WTC11 (cell line): ENCODE results near the gene ATP4A. TPM values are rescaled to one million over a fixed set of nuclear protein-coding genes. Genes with fewer than 3 reads are reported as not detected.

Experiments used
- ATAC-seq: fragments of 200-7000 bp; cut with Tn5 transposase; 2 replicates; pipeline ENCODE4 v1.10.0; 2021; ENCODE audit warnings: mild to moderate bottlenecking, moderate library complexity
- CTCF ChIA-PET: fragments of 300-600 bp; sonication (Branson Sonifier 250); formaldehyde crosslinking; loops from one replicate; lab custom pipeline; 2021; ENCODE audit warnings: antibody characterized with exemption; lab: Charles Lee
- POLR2A ChIA-PET: fragments of 350-600 bp; sonication (Branson Sonifier 250); formaldehyde crosslinking; loops from one replicate; lab custom pipeline; 2021; ENCODE audit warnings: antibody characterized with exemption; lab: Charles Lee
- DNase-seq: peaks from one replicate; pipeline ENCODE4 v3.0.0; 2021; ENCODE audit warnings: low spot score
- H3K27ac Mint-ChIP-seq: 2 replicates; pipeline ENCODE4 v1.8.0; 2021; ENCODE audit warnings: mixed read lengths
- H3K27me3 Mint-ChIP-seq: 2 replicates; pipeline ENCODE4 v1.8.0; 2021; ENCODE audit warnings: low read depth, mild to moderate bottlenecking, moderate library complexity, mixed read lengths
- H3K36me3 Mint-ChIP-seq: 2 replicates; pipeline ENCODE4 v1.8.0; 2021; ENCODE audit warnings: mixed read lengths
- H3K4me1 Mint-ChIP-seq: 2 replicates; pipeline ENCODE4 v1.8.0; 2022; ENCODE audit warnings: mixed read lengths
- H3K4me3 Mint-ChIP-seq: 2 replicates; pipeline ENCODE4 v1.8.0; 2021; ENCODE audit warnings: mild to moderate bottlenecking, moderate library complexity, mixed read lengths
- H3K9me3 Mint-ChIP-seq: 2 replicates; pipeline ENCODE4 v1.8.0; 2021; ENCODE audit warnings: mixed read lengths
- ETV6 ChIP-seq: sonication (generic); formaldehyde crosslinking; IDR thresholded peaks from 2 replicates; pipeline ENCODE4 v1.8.1; 2022; ENCODE audit warnings: mild to moderate bottlenecking, missing genetic modification reagents
- FOXK1 ChIP-seq: sonication (generic); formaldehyde crosslinking; IDR thresholded peaks from 2 replicates; pipeline ENCODE4 v1.8.0; 2022; ENCODE audit warnings: mild to moderate bottlenecking, moderate library complexity, missing genetic modification reagents
- GTF2I ChIP-seq: fragments of 250-450 bp; sonication (Bioruptor Pico); conservative IDR thresholded peaks from 2 replicates; pipeline ENCODE4 v1.4.0; 2021; ENCODE audit warnings: mild to moderate bottlenecking
- HMGA2 ChIP-seq: fragments of 250-450 bp; sonication (Bioruptor Pico); IDR thresholded peaks from 2 replicates; pipeline ENCODE4 v1.4.0; 2021; ENCODE audit warnings: mild to moderate bottlenecking, moderate library complexity
- IRF2 ChIP-seq: sonication (generic); formaldehyde crosslinking; IDR thresholded peaks from 2 replicates; pipeline ENCODE4 v1.8.0; 2022; ENCODE audit warnings: low read depth, missing genetic modification reagents, borderline replicate concordance
- SOX15 ChIP-seq: fragments of 250-450 bp; sonication (Bioruptor Pico); IDR thresholded peaks from 2 replicates; pipeline ENCODE4 v1.9.0; 2021; ENCODE audit warnings: mild to moderate bottlenecking
- TCF7 ChIP-seq: sonication (generic); formaldehyde crosslinking; IDR thresholded peaks from 2 replicates; pipeline ENCODE4 v1.8.0; 2022; ENCODE audit warnings: mild to moderate bottlenecking, low read depth, missing genetic modification reagents, moderate library complexity
- TEAD1 ChIP-seq: sonication (generic); formaldehyde crosslinking; IDR thresholded peaks from 2 replicates; pipeline ENCODE4 v1.8.0; 2022; ENCODE audit warnings: mild to moderate bottlenecking, missing genetic modification reagents
- ZNF121 ChIP-seq: sonication (generic); formaldehyde crosslinking; IDR thresholded peaks from 2 replicates; pipeline ENCODE4 v1.8.0; 2023; ENCODE audit warnings: missing genetic modification reagents
- ZNF219 ChIP-seq: sonication (generic); formaldehyde crosslinking; IDR thresholded peaks from 2 replicates; pipeline ENCODE4 v1.8.0; 2023; ENCODE audit warnings: missing genetic modification reagents, mild to moderate bottlenecking, borderline replicate concordance
- ZNF232 ChIP-seq: sonication (generic); formaldehyde crosslinking; IDR thresholded peaks from 2 replicates; pipeline ENCODE4 v1.8.0; 2022; ENCODE audit warnings: mild to moderate bottlenecking, missing genetic modification reagents
- ZNF263 ChIP-seq: sonication (generic); formaldehyde crosslinking; IDR thresholded peaks from 2 replicates; pipeline ENCODE4 v1.8.1; 2022; ENCODE audit warnings: low read depth, mild to moderate bottlenecking, moderate library complexity, missing genetic modification reagents
- ZNF416 ChIP-seq: fragments of 250-450 bp; sonication (Bioruptor Pico); IDR thresholded peaks from 2 replicates; pipeline ENCODE4 v1.9.0; 2021; ENCODE audit warnings: mild to moderate bottlenecking, inconsistent platforms
- total RNA-seq: library from RNA; stranded (reverse); gene quantifications from 3 replicates; pipeline ENCODE4 v1.2.3, GENCODE V29; 2021
- TF ChIP-seq, protein P1 (sequence below): sonication (generic); formaldehyde crosslinking; IDR thresholded peaks from 2 replicates; pipeline ENCODE4 v1.8.0; 2022; ENCODE audit warnings: mild to moderate bottlenecking, missing genetic modification reagents
- TF ChIP-seq, protein P2 (sequence below): sonication (generic); formaldehyde crosslinking; IDR thresholded peaks from 2 replicates; pipeline ENCODE4 v1.8.0; 2022; ENCODE audit warnings: mild to moderate bottlenecking, missing genetic modification reagents
- TF ChIP-seq, protein P3 (sequence below): sonication (generic); formaldehyde crosslinking; IDR thresholded peaks from 2 replicates; pipeline ENCODE4 v1.8.1; 2022; ENCODE audit warnings: mild to moderate bottlenecking, missing genetic modification reagents, moderate library complexity, borderline replicate concordance
- TF ChIP-seq, protein P4 (sequence below): sonication (generic); formaldehyde crosslinking; IDR thresholded peaks from 2 replicates; pipeline ENCODE4 v1.8.1; 2023; ENCODE audit warnings: mild to moderate bottlenecking, missing genetic modification reagents, borderline replicate concordance
- TF ChIP-seq, protein P5 (sequence below): sonication (generic); formaldehyde crosslinking; IDR thresholded peaks from 2 replicates; pipeline ENCODE4 v1.8.0; 2023; ENCODE audit warnings: mild to moderate bottlenecking, missing genetic modification reagents
- TF ChIP-seq, protein P6 (sequence below): fragments of 250-450 bp; sonication (Bioruptor Pico); IDR thresholded peaks from 2 replicates; pipeline ENCODE4 v1.9.0; 2021; ENCODE audit warnings: moderate library complexity, mild to moderate bottlenecking, inconsistent platforms, borderline replicate concordance

The ATP4A gene
- total RNA-seq, 1 experiment from 2014 or later, result 0.59 TPM

DNA sequence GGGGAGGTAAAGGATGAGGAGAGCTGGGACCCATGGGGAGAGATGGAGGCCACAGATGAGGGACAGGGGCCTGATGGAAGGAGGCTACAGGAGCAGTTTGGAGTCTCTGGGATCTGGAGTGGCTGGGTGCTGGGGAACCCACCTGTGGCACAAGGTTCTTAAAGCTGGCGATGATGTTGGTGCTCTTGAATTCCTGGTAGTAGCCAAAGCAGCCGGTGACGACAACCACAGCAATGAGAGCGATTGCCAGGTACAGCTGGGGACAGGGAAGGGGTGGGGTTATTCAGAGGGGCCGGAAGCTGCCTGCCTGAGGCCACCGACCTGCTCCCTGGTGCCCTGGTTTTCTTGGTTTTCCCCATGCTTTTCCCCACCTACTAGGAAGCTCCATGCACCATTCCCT, 2.8 kb downstream of the ATP4A start:
- H3K9me3 Mint-ChIP-seq, result no peaks in the 10 kb centered on the region
- H3K36me3 Mint-ChIP-seq, result no peaks in the 10 kb centered on the region
- peaks cover 11% of the 10 kb centered on the region for H3K4me1 Mint-ChIP-seq
- H3K27me3 Mint-ChIP-seq, result peaks cover 54% of the 10 kb centered on the region
- no peak overlapping the region for H3K4me3 Mint-ChIP-seq
- ATAC-seq (no peak), DNase-seq (no peak)
- TF ChIP-seq IRF2 (CRISPR knock-in tag) (no peak), ZNF416 (CRISPR knock-in tag) (no peak), GTF2I (CRISPR knock-in tag) (no peak), ZNF219 (no peak), FOXK1 (CRISPR knock-in tag) (no peak), TEAD1 (CRISPR knock-in tag) (no peak), ZNF232 (CRISPR knock-in tag) (no peak), ETV6 (no peak), HMGA2 (CRISPR knock-in tag) (no peak), ZNF121 (CRISPR knock-in tag) (no peak), TCF7 (CRISPR knock-in tag) (no peak)
- TF ChIP-seq, protein P1, sequence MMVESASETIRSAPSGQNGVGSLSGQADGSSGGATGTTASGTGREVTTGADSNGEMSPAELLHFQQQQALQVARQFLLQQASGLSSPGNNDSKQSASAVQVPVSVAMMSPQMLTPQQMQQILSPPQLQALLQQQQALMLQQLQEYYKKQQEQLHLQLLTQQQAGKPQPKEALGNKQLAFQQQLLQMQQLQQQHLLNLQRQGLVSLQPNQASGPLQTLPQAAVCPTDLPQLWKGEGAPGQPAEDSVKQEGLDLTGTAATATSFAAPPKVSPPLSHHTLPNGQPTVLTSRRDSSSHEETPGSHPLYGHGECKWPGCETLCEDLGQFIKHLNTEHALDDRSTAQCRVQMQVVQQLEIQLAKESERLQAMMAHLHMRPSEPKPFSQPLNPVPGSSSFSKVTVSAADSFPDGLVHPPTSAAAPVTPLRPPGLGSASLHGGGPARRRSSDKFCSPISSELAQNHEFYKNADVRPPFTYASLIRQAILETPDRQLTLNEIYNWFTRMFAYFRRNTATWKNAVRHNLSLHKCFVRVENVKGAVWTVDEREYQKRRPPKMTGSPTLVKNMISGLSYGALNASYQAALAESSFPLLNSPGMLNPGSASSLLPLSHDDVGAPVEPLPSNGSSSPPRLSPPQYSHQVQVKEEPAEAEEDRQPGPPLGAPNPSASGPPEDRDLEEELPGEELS (CRISPR knock-in tag), result no peak
- TF ChIP-seq, protein P2, sequence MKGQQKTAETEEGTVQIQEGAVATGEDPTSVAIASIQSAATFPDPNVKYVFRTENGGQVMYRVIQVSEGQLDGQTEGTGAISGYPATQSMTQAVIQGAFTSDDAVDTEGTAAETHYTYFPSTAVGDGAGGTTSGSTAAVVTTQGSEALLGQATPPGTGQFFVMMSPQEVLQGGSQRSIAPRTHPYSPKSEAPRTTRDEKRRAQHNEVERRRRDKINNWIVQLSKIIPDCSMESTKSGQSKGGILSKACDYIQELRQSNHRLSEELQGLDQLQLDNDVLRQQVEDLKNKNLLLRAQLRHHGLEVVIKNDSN (CRISPR knock-in tag), result no peak
- TF ChIP-seq, protein P3, sequence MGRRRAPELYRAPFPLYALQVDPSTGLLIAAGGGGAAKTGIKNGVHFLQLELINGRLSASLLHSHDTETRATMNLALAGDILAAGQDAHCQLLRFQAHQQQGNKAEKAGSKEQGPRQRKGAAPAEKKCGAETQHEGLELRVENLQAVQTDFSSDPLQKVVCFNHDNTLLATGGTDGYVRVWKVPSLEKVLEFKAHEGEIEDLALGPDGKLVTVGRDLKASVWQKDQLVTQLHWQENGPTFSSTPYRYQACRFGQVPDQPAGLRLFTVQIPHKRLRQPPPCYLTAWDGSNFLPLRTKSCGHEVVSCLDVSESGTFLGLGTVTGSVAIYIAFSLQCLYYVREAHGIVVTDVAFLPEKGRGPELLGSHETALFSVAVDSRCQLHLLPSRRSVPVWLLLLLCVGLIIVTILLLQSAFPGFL, result no peak
- TF ChIP-seq, protein P4, sequence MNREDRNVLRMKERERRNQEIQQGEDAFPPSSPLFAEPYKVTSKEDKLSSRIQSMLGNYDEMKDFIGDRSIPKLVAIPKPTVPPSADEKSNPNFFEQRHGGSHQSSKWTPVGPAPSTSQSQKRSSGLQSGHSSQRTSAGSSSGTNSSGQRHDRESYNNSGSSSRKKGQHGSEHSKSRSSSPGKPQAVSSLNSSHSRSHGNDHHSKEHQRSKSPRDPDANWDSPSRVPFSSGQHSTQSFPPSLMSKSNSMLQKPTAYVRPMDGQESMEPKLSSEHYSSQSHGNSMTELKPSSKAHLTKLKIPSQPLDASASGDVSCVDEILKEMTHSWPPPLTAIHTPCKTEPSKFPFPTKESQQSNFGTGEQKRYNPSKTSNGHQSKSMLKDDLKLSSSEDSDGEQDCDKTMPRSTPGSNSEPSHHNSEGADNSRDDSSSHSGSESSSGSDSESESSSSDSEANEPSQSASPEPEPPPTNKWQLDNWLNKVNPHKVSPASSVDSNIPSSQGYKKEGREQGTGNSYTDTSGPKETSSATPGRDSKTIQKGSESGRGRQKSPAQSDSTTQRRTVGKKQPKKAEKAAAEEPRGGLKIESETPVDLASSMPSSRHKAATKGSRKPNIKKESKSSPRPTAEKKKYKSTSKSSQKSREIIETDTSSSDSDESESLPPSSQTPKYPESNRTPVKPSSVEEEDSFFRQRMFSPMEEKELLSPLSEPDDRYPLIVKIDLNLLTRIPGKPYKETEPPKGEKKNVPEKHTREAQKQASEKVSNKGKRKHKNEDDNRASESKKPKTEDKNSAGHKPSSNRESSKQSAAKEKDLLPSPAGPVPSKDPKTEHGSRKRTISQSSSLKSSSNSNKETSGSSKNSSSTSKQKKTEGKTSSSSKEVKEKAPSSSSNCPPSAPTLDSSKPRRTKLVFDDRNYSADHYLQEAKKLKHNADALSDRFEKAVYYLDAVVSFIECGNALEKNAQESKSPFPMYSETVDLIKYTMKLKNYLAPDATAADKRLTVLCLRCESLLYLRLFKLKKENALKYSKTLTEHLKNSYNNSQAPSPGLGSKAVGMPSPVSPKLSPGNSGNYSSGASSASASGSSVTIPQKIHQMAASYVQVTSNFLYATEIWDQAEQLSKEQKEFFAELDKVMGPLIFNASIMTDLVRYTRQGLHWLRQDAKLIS (CRISPR knock-in tag), result no peak
- TF ChIP-seq, protein P5, sequence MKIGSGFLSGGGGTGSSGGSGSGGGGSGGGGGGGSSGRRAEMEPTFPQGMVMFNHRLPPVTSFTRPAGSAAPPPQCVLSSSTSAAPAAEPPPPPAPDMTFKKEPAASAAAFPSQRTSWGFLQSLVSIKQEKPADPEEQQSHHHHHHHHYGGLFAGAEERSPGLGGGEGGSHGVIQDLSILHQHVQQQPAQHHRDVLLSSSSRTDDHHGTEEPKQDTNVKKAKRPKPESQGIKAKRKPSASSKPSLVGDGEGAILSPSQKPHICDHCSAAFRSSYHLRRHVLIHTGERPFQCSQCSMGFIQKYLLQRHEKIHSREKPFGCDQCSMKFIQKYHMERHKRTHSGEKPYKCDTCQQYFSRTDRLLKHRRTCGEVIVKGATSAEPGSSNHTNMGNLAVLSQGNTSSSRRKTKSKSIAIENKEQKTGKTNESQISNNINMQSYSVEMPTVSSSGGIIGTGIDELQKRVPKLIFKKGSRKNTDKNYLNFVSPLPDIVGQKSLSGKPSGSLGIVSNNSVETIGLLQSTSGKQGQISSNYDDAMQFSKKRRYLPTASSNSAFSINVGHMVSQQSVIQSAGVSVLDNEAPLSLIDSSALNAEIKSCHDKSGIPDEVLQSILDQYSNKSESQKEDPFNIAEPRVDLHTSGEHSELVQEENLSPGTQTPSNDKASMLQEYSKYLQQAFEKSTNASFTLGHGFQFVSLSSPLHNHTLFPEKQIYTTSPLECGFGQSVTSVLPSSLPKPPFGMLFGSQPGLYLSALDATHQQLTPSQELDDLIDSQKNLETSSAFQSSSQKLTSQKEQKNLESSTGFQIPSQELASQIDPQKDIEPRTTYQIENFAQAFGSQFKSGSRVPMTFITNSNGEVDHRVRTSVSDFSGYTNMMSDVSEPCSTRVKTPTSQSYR, result no peak
- ChIA-PET POLR2A (no interaction called here), CTCF (no interaction called here)
- H3K27ac Mint-ChIP-seq, result no peak overlapping the region

DNA sequence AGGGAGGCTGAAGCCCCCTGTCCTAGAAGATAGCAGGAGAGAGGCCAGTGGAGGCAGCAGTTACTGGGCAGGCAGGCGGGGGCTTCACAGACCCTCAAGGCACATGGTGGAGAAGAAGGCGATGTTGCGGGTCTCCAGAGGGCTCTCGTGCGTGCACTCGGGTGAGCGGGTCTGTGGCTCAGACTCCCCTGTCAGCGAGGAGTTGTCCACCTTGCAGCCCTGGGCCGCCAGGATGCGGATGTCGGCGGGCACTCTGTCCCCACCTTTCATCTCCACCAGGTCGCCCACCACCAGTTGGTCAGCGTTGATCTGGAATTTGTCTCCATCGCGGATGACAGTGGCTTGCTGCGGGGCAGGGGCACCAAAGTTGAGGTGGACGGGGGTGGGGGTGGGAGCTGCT, 3.2 kb downstream of the ATP4A start:
- no peak for ATAC-seq
- TF ChIP-seq SOX15 (CRISPR knock-in tag) (no peak), ZNF263 (no peak), ZNF232 (CRISPR knock-in tag) (no peak)
- TF ChIP-seq, protein P6, sequence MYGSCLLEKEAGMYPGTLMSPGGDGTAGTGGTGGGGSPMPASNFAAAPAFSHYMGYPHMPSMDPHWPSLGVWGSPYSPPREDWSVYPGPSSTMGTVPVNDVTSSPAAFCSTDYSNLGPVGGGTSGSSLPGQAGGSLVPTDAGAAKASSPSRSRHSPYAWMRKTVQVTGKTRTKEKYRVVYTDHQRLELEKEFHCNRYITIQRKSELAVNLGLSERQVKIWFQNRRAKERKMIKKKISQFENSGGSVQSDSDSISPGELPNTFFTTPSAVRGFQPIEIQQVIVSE (CRISPR knock-in tag), result no peak
- TF ChIP-seq, protein P5, result no peak
- TF ChIP-seq, all 79 proteins: peak for 0
- POLR2A ChIA-PET, result no interaction called here
- no peak overlapping the region for H3K4me3 Mint-ChIP-seq
- no peak overlapping the region for H3K27ac Mint-ChIP-seq
- no peak for DNase-seq
- H3K4me1 Mint-ChIP-seq, result peaks cover 12% of the 10 kb centered on the region
- peaks cover 56% of the 10 kb centered on the region for H3K27me3 Mint-ChIP-seq
- no peaks in the 10 kb centered on the region for H3K36me3 Mint-ChIP-seq
- CTCF ChIA-PET, result no interaction called here
- H3K9me3 Mint-ChIP-seq, result no peaks in the 10 kb centered on the region
